Midbrain (tissue), 1 donor: ENCODE measurements around the gene ZNF200.
"Not testable (repeated sequence)": the region's sequence is repeated elsewhere in the genome, so short reads cannot be mapped to it uniquely, and the experiment has no call there.

Experiments used
- DNase-seq: peaks from one replicate; lab custom pipeline; 2025; lab: John Stamatoyannopoulos, UW

Gene ZNF200

GRCh38 chr16:3252967-3253366 lies 18.0 kb upstream of the ZNF200 start:
- DNase-seq, result no peak

- DNase-seq, result no peak
These were observed 14.5 kb upstream of the ZNF200 start for GRCh38 chr16:3249451-3249850.

DNA sequence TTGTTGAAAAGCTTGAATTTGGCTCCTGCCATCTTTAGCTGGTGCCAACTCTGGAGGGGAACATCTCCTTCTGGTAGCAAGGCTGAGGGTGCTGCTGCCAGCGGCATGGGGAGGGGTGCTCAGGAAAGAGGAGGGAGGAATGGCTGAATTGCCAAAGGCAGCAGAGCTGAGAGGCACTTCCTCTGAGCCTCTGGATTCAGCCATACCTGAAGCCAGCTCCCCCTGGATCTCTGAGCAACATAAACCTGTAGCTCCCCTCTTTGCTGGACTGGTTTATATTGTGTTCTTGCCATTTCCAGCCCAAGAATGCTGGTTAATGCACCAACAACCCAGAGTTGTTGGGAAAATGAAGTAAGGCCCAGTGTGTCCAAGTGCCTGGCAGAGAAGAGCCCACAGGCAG lies 14.1 kb upstream of the ZNF200 start:
- no peak for DNase-seq

DNA sequence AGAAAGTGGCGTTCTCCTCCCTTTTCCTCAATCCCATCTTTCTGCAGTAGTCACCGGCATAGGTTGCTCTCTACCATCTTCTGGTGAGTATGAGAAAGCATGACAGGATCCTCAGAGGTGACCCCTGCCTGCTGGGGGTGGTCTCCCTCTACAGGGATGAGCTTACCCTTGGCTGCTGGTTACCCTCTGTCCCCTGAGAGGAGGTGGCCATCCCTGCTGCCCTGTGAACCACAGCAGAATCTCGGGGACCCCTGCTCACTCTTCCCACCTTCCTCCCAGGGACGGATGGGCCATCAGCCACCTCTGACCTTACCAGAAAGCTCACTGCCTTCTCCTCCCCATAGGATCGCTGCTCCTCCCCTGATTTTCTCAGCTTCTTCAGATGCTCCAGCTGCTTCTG lies 13.6 kb upstream of the ZNF200 start:
- no peak for DNase-seq

DNA sequence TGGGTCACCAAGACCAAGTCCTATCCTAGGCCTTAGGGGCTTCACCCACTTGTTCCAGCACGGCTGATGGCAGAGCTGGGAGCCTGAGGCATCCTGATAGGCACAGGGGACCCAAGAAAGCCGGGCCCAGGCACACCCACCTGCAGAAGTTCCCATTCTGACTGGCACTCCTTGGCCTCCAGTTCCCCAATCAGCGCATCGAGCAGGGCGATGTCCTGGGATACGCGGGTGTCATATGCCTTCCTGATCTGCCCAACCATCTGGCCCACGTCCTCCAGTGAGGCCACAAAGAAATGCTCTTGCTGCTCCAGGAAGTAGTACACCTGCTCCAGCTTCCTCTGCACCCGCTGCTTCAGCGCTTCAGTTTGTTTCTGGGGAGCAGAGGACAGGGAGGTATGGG lies 11.9 kb upstream of the ZNF200 start:
- no peak for DNase-seq

DNA sequence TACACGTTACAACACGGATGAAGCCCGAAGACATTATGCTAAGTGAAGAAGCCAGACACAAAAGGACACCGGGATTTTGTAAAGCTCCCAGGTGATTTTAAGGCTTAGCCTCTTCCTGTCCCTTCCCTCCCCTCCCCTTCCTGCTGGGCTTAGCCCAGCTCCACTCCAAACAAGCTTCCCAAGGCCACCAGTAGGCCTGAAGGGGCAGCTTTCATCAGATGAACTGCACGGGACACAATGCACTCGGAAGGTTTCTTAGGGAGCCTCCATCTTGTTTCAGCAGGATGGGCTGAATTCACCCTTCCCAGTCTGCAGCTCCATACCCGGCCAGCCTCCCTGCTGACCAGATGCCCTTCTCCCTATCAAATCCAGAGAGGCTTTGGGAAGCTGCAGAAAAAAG lies 11.0 kb upstream of the ZNF200 start:
- DNase-seq, result no peak

- DNase-seq, result no peak
These were observed 8.9 kb upstream of the ZNF200 start for GRCh38 chr16:3243882-3244281.

GRCh38 chr16:3242709-3243108 lies 7.8 kb upstream of the ZNF200 start:
- DNase-seq, result no peak

- DNase-seq, result no peak
These were observed 6.8 kb upstream of the ZNF200 start for GRCh38 chr16:3241761-3242160.

GRCh38 chr16:3235856-3236669 lies 1.1 kb upstream of the ZNF200 start:
- DNase-seq, result no peak

- no peak for DNase-seq
These were observed 458 bp downstream of the ZNF200 start for GRCh38 chr16:3234543-3234856.

DNA sequence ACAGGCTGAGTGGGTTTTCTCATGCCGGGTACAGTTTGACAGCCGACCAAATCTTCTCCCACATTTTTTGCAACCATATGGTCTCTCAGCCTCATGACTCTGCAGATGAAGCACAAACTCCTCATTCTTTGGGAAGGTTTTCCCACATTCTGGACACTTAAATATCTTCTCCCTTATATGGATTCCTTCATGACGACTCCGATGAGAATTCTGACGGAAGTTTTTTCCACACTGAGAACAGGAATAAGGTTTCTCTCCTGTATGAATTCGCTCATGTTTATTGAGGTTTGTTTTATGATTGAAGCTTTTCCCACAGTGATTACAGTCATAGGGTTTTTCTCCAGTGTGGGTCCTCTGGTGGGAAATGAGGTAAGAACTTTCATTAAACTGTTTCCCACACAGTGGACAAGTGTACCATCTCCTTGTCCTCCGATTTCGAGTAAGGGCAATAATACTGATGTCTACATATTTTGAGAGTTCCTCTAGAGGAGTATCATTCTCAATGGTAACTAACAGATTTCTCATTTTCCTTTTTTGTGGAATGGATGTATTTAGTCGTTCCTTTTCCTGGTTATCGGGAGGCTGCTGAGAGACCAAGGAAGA lies 10.9 kb downstream of the ZNF200 start:
- no peak for DNase-seq

GRCh38 chr16:3220839-3221238 lies 14.1 kb downstream of the ZNF200 start:
- DNase-seq, result no peak

GRCh38 chr16:3216263-3216640 lies 18.7 kb downstream of the ZNF200 start:
- DNase-seq, result no peak

GRCh38 chr16:3215601-3216262 lies 19.2 kb downstream of the ZNF200 start:
- DNase-seq, result no peak

GRCh38 chr16:3214904-3215600 lies 19.9 kb downstream of the ZNF200 start:
- DNase-seq, result no peak

GRCh38 chr16:3212567-3212966 lies 22.4 kb downstream of the ZNF200 start:
- DNase-seq, result no peak

DNA sequence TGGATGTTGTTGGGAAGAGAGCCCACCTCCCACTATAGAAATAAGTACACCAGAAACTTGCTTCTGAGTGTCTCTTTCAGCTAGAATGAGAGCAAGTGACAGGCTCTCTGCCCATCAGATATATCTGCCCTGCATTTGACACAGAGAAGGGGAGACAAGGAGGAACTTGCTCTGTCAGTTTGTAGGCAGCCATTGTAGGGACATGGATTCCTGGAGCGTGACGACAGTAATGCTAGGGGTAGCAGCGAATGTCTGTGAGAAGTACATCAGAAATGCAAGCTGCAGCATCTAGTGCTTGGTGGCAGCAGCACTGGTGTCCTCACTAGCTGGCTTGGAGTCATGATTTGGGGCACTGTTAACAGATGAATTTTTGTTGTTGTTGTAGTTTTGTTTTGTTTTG lies 23.0 kb downstream of the ZNF200 start:
- no peak for DNase-seq

- no peak for DNase-seq
These were observed 27.6 kb downstream of the ZNF200 start for GRCh38 chr16:3207086-3207953.

GRCh38 chr16:3205939-3206338 lies 29.0 kb downstream of the ZNF200 start:
- not testable (repeated sequence) for DNase-seq

DNA sequence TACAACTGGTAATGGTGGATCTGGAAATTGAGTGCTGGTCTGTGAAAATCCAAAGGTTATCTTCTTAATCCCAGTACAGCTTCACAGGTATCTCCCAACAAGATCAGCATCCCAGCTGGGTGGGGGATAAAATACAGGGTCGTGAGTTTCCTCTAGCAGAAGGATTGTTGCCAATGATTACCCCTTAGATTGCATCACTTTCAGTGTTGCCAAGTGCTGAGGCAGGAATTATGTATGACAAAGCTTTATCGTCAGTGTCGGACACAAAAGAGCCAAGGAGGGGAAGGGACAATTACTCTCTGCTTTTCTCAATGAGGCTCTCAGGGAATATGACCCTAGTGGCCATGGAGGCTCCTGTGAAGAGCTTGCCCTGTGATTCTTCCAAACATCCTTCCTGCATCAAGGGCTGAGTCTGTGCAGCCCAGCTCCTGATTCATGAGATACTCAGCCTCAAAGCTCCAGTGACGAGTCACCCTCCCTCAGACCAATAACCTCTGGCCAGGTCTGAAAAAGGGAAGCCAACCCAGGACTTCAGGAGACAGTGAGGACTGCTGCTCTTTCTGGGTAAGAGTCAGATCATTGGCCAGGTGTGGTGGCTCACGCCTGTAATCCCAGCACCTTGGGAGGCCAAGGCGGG lies 31.9 kb downstream of the ZNF200 start:
- no peak for DNase-seq
